CD4-positive, alpha-beta T cell treated with Interferon gamma for 1 hour (primary cell): Measurements from ENCODE around the gene OR2C3.
"Not testable (repeated sequence)": the region's sequence is repeated elsewhere in the genome, so short reads cannot be mapped to it uniquely, and the experiment has no call there.

Experiments
- DNase-seq: peaks from one replicate; pipeline ENCODE4 v3.0.0-alpha.2; 2020

OR2C3 gene

DNA sequence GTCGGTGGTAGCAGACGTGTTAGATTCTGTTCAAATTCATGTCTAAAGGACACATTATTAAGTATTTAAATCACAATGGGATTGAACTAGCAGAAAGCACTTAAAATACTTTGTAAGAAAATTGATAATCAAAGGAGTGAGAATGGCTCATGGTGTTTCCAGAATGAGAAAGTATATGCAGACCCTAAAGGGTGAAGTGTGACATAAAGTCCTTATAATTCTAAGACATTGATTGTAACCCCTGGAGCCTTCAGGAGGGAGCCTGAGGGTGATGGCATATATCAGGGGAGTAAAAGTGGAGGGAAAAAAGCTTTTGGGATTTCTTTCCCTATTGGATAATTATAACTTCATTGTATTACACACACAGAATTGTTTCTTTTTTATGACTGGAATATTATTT, at the start of gene OR2C3:
OR2C3 (minus strand) TSS at position 101 of the 400 bp plus-strand sequence. CDS start 3,929 bp downstream, outside the sequence.
- no peak for DNase-seq

DNA sequence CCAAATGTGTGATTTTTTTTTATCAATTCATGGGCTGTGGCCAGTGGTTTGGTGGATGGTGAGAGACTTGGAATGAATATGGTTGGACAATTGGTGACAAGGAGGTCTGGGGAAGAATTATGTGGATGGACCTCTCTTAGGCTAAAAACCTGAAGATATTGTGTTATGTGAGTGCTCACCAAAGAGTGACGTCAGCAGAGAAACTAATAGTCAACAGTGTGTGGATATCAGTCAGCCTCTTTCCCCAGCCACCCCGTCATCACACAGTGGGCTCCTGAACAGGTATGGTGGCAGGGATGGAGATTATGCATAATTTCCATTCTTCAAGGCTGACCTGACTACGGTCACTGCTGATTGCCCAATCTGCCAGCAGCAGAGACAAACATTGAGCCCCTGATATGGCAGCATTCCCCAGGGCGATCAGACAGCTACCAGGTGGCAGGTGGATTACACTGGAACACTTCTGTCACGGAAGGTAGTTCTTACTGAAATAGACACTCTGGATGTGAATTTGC, 42.8 kb upstream of the OR2C3 start:
- no peak for DNase-seq

DNA sequence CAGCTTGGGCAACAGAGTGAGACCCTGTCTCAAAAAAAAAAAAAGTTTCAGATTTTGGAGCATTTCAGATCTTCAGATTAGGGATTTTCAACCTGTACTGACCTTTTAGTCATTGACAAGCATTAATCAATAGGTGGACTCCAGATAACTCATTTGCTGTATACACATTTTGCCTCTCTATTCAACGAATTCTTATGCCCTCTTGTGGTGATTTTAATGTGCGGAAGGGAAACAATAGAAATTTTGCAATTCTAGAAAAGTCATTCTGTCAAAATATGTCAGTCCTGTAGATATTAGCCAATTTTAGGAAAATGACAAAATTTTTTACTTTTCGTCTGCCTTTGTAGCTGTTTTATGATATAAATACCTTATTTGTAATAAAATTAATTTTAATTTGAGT, 40.3 kb upstream of the OR2C3 start:
- DNase-seq: no peak

DNA sequence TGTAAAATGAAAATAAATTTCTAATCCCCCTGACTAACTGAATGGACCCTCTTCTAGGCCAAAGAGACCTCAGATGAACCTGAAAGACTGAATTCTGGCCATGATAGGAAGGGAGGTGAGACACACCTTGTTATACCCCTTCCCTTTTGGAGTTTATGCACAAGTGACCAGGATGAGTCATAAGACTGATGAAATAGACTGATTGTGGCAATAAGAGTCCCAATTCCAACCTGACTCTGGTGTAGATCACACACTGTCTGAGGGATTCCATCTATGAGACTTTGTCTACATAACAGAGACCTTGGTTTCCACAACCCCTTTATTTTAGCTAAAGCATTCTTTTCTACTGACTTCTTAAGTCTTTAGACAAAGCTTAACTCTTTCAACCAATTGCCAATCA, 38.4 kb upstream of the OR2C3 start:
- no peak for DNase-seq

DNA sequence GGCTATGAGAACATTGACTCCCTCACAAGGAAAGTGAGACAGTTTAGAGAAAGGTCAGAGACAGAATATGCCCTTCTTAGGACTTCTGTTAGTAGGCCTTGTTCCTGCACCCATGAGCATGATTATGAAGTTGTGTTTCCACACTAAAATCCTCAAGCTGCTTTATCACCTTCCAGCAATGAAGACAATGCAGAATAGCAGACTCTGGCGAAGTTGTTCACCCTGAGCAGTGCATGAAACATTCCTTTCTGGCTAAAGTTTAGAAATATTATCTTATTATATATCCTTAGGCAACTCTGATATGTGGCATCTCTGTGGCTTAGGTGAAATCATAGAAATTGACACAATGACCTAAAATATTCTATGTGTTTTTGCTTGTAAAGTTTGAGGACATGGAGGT, 38.0 kb upstream of the OR2C3 start:
- DNase-seq: no peak

DNA sequence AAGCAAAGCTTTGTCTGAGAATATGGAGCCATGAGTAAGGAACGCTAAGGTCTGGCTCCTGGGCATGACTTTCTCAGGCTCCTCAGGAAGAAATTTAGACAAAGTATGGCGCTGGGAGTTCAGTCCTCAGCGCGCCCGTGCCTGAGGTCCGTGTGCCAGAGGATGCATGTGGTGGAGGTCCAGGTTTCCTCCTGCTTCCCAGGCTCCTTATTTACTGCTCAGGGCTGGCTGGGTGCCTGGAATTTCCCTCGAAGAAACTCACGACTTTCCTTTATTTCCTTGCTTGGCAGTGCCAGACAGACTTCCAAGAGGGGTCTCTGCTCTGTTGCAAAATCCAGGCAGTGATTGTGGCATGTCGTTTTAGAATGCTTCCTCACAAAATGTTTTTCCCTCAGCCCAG, 26.0 kb upstream of the OR2C3 start:
- no peak for DNase-seq

DNA sequence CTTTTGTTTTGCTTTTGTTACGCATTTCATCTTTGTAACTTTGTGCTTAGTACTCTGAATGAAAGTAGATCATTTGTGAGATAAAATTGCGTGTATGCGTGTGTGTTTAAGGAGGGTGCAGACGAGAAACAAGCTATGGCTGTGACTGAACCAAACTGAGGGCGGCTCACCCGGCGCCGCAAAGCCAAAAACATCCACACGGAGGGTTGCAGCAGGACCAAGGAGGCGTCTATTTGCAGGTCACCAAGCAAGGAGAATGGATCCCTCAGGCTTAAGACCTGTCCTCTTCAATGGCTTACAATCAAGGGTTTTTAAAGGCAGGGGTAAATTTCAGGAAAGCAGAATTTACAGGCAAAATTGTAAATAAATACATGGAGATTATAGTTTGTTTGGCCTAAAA, 25.5 kb upstream of the OR2C3 start:
- no peak for DNase-seq

DNA sequence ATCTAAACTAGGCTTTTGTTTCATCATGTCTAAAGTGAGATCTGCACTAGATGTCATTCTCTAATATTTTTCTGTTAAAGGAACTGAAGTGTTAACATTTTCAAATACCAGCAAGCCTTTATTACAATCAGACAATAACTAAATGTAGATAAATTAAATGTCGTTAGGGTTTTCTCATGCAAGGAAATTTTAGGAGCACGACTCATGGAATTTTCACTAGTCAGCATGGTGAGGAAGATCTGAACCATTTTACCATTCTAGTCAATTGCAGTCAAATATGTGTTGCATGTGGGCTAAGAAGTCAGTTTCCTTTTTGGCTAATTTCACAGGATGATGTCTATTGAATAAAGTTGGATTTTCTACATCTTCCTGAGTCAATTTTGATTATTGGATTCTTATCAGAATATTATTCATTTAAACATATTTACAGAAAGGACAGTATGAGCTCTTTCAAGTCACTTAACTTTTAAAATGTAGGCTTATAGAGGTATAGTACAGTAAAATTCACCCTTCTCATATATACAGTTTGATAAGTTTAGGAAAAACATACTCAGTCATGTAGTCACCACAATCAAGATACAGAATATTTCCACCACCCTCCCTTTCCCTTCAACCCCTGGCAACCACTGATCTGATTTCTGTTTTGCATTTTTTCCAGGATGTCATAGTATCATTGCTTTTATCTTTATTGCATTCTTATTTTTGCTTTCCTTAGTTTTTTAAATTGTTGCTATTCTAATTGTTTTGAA, 21.9 kb upstream of the OR2C3 start:
- no peak for DNase-seq

DNA sequence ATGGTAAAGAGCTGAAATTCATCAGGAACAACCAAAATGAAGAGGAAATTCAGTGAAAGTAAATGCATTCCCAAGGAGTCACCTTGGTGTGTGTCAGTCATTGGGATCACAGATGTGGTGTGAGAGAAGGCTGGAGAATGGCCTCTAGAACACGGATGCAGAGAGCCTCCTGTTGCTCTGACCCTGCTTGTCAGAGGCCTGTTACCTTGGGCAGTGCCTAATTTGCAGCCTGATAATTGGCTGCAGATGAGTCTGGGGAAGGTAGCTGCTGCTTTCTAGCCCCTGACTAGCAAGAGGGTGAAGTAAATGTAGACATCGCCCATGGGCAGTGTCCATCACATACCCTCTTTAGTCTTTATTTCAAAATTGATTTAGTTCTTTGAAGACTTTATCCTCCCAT, 16.0 kb upstream of the OR2C3 start:
- DNase-seq: no peak

DNA sequence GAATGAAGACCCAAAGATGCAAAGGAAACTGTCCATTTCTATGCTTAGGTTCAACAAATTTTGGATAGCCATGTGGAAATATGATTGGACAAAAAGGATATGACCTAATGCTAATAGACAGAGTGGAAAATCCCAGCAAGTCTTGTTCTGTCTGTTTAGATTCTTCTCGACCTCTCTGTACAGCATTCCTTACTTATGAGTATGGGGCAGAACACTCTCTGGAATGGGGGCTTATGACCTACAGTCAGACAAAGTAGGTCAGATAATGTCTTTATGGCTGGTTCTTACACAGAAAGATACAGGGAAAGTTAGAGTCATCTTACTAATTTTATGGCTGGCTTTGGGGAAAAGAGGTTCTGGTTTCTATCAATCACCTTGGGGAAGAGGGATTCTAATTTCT, 15.5 kb upstream of the OR2C3 start:
- no peak for DNase-seq

DNA sequence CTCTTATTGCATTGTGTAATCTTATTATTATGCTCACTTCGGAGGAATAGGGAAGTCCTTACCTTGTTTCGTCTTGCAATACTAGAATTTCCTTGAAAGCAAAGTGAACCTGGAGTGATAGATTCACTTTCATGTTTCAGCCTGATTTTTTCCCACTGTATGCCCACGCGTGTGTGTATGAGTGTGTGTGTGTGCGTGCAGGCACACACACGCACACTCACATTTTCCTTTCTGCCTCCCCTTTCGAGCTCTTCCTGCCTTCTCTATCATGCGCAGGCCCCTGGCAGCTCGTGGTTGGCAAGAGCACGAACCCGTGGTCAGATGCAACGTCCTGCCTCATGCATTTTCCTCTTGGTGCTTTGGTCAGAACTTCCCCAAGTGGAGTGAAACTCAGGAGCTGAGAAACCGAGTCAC, 12.5 kb upstream of the OR2C3 start, which contains the start of gene GCSAML:
GCSAML (plus strand) TSS at position 366 of the 414 bp plus-strand sequence. CDS start 58 bp downstream, outside the sequence.
- no peak for DNase-seq

DNA sequence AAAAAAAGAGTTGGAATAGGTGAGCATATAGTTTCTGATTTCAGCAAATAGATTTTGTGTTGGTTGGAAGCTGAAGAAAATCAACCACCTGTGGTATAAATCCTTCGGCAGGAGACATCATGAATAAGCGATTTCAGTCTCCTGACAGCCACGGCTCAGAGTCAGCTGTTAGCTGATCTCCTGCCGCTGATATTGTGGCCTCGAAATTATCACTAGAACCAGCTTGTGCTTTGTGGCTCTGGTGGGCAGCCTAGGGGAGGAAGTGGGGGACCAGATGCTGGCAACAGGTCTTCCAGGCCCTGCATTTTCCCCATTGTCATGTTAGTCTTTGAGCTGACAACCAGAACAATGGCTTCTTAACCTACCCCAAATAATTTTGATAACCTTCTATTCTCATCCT, 11.9 kb upstream of the OR2C3 start:
- peak; percentile 23 for DNase-seq

DNA sequence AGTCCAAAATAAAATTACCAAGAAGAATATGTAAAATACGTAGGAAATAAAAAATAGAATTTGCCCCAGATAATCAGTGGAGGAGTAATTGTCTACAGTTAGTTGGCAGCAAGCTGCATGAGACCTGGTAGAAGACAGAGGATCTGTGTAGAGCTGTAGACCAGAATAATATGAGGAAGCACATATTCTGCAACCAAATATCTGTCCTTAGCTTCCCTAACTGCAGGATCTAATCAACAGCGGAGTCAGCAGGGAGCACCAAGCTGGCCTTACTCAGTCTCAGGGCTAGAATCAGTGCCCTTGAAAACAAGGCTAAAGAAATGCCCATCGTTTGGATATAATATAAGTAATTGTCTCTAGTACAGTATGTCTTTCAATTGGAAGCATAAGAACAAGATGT, 6.6 kb upstream of the OR2C3 start:
- no peak for DNase-seq

DNA sequence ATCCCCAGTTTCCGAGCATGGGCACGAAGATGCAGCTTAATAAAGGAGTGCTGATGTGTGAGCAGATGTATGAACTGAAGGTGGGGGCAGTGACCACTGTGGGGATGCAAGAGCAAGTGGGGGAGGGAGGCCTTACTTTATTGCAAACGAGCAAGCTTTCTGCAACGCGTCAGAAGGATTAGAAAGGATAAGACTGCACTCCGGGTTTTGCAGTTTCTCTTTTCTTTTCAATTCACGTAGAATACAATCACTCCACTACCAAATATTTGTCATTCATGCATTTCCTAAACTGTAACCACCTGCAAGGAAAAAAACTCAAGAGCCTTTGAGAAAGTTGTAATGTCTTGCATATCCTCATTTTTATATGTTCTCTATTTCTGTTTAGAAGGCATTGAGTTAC, 4.3 kb upstream of the OR2C3 start:
- DNase-seq: no peak

DNA sequence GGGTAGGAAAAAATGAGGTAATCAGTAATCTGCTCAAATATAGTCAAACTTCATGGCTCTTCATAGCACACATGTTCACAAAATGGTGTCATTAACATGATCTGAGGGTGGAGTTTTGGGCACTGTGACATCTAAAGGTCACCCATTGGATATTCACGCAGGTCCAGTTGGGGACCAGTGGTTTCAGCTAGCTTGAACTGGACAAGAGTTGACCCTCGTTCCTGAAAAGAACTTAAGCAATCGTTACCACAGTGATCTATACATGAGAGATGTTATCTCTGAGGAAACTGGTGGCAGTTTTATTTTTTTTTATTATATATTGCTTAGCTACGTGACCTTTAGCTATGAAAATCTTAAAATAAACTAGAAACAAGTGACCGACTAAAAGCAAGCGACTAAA, 3.0 kb upstream of the OR2C3 start:
- no peak for DNase-seq

DNA sequence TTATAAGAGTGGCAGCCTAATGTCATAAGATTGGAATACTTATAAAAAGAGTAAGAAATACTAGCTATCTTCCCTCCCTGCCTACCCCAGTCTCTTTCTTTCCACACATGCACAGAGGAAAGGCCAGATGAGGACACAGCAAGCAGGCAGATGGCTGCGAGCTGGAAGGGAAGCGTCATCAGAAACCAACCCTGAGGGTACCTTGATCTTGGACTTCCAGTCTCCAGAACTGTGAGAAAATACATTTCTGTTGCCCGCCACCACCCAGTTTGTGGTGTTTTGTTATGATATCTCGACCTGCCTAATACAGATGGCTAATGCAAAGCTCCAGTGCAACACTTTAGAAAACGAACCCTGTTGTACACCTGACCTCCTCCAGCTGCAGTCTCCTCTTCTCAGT, 2.3 kb upstream of the OR2C3 start:
- DNase-seq: no peak

DNA sequence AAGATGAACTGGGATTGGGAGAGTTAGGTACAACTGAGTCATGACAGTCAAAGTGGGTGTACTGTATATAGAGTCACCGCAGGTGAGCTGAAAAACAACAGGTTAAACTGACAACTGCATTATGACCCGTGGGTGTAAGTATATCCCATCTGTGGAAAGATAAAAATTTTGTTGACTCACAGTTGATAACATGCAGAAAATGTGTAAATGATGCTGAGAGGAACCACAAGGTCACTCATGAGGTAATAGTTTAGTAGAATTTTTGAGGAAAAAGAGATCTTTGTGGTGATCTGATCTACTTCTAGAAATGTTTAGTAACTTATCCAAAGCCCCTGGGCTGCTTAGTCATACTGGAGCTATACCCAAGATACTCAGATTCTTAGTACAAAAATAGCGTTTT, 838 bp downstream of the OR2C3 start:
- no peak for DNase-seq

DNA sequence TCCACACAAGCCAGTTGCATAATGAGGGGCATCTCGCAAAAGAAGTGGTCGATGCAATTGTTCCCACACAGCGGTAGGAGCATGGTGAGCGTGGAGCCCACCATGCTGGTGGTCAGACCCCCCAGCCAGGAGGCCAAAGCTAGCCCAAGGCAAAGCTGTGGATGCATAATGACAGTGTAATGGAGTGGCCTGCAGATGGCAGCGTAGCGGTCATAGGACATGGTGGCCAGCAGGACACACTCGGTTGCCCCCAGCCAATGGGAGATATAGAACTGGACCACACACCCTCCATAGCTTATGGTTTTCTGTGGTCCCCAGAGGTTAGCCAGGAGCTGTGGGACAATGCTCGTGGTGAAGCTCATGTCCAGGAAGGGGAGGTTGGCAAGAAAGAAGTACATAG, 4.3 kb downstream of the OR2C3 start:
- DNase-seq: no peak

DNA sequence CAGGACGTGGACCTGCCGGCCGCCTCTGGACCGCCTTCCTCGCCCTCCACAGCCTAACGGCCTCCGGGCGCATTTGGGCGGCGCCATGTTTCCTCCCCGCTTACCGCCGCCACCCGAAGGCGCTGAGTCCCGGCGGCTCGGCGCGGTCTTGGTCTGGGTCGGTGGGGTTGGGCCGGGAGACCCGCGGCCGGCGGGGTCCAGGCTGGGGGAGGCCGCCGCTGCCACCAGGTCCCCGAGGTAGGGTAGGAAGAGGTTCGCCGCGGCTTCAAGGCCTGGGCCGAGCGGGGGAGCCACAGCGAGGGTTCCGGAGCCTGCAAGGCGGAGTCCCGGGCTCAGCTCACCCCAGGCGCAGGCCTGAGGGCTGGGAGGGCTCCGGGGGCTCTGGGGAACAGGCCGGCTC, 5.5 kb downstream of the OR2C3 start:
- DNase-seq: no peak

DNA sequence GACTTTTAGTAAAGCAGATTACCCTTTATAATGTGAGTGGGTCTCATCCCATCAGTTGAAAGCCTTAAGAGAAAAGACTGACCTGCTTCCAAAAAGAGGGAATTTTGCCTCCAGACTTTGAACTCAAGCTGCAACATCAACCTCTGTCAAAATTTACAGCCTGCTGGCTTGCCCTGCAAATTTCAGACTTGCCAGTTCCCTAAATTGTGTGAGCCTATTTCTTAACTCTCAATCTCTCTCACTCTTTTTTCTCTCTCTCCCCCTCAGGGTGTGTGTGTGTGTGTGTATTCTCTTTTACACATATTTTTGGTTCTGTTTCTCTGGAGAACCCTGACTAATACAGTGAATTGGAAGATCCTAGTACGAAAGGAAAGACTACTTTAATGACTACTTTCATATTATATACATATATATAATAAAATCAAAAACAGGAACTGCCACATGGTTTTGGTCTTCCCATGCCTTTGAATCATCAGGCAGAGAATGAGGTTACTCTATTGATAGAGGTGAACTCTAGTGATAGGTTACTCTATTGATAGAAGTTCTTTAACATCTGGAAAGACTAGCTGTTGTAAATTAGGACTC, 6.4 kb downstream of the OR2C3 start:
- DNase-seq: no peak

DNA sequence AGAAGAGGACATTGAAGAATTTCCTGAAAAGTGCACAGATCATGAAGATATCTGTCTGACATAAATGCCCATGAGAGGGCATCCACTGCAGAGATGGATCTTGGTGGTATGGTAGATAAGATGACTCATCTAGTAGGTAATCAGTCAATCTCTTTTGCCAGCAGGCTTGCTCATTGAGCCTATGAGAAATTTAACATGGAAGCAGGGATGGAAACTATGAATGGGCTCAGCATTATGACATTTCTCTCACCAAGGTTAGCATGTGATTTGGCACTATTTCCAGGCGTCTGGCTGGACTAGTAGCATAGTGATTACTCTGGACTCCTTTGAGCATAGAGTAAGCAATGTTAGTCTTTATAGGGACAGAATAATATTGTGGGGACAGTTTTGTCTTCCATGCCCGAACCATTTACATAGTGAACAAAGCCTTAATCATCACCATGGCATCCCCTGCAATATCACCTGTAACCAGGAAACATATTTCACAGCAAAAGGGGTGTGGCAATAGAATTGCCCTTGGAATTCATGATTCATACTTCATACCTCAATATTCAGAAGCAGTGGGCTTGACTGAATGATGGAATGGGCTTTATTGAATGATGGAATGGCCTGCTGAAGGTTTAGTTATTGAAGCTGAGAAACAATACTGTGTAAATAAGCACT, 7.3 kb downstream of the OR2C3 start:
- DNase-seq: no peak

DNA sequence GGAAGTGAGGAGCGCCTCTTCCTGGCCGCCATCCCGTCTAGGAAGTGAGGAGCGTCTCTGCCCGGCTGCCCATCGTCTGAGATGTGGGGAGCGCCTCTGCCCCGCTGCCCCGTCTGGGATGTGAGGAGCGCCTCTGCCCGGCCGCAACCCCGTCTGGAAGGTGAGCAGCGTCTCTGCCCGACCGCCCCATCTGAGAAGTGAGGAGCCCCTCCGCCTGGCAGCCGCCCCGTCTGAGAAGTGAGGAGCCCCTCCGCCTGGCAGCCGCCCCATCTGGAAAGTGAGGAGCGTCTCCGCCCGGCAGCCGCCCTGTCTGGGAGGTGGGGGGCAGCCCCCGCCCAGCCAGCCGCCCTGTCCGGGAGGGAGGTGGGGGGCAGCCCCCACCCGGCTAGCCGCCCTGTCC, 14.4 kb downstream of the OR2C3 start:
- DNase-seq: not testable (repeated sequence)

DNA sequence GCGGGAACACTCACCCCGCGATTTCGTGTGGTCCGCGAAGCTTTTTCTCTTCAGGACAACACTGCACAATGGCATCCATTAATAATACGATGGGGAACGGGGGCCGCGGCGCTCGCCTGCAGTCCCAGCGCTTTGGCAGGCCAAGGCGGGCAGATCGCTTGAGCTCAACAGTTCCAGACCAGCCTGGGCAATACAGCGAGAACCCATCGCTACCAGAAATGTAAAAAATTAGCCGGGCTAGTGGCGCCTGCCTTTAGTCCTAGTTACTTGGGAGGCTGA, 17.7 kb downstream of the OR2C3 start:
- DNase-seq: no peak
